HepG2 (cell line): ENCODE measurements around the gene RPL27A. TPM values are rescaled to one million over a fixed set of nuclear protein-coding genes. Genes with fewer than 3 reads are reported as not detected.

Experiments
- ATAC-seq: fragments of 200-7000 bp; cut with Tn5 transposase; 3 replicates; pipeline ENCODE4 v1.9.1; 2020; ENCODE audit warnings: mild to moderate bottlenecking, moderate library complexity
- BruUV-seq: library from RNA; stranded (reverse); fragments of 400-500 nt; replicated peaks from 2 replicates; lab custom pipeline; 2021; lab: Mats Ljungman, UMichigan
- CTCF ChIA-PET: fragments of 300-600 bp; formaldehyde crosslinking; extraction: SDS; loops from one replicate; lab custom pipeline; 2021; ENCODE audit warnings: low total read pairs, inconsistent platforms, low intra/inter-chr PET ratio; lab: Yijun Ruan, JAX
- POLR2A ChIA-PET: fragments of 350-600 bp; sonication (Branson Sonifier 250); formaldehyde crosslinking; loops from one replicate; lab custom pipeline; 2020; ENCODE audit warnings: antibody characterized with exemption, inconsistent platforms; lab: Yijun Ruan, JAX
- DNase-seq: peaks from one replicate; pipeline ENCODE4 v3.0.0-alpha.2; 2015; ENCODE audit warnings: low spot score
- FAIRE-seq: peaks from 3 replicates; lab custom pipeline; 2011; peaks lifted over from hg19 to GRCh38; lab: Jason Lieb, UNC
- H2AFZ ChIP-seq: one replicate; pipeline ENCODE4 v1.6.1; 2011; ENCODE audit warnings: low read length, inconsistent platforms
- H3K27ac ChIP-seq: fragments of 300-600 bp; 3 replicates; pipeline ENCODE4 v1.8.0; 2011; ENCODE audit warnings: mixed run types, mild to moderate bottlenecking, mixed read lengths, low read length, inconsistent platforms; ENCODE audit not compliant: insufficient read depth; ENCODE audit errors: extremely low read length
- H3K27me3 ChIP-seq, 2 experiments: fragments of 200-600 bp in 1 of 2; 2 replicates in 1 of 2; 3 replicates in 1 of 2; pipeline versions ENCODE4 v1.6.0 to v1.8.0; 2011; ENCODE audit warnings: low read length in 2 of 2, mild to moderate bottlenecking in 2 of 2, moderate library complexity in 2 of 2, inconsistent platforms in 1 of 2; ENCODE audit not compliant: insufficient read depth in 2 of 2, control insufficient read depth in 1 of 2
- H3K36me3 ChIP-seq, 2 experiments: fragments of 200-600 bp in 1 of 2; replicated peaks in 1 of 2; 2 replicates in 1 of 2; 3 replicates in 1 of 2; pipeline versions ENCODE4 v1.5.1 to v1.8.0; 2011; ENCODE audit warnings: low read length in 2 of 2, inconsistent platforms in 1 of 2; ENCODE audit not compliant: insufficient read depth in 2 of 2, control insufficient read depth in 1 of 2
- H3K4me1 ChIP-seq: 2 replicates; pipeline ENCODE4 v1.5.1; 2012; ENCODE audit warnings: low read length, inconsistent platforms; ENCODE audit not compliant: insufficient read depth
- H3K4me2 ChIP-seq: 2 replicates; pipeline ENCODE4 v1.6.0; 2011; ENCODE audit warnings: low read depth, low read length, inconsistent platforms
- H3K4me3 ChIP-seq, 3 experiments: fragments of 200-600 bp in 1 of 3; sonication (generic), shearing (Covaris generic) in 1 of 3; replicated peaks in 1 of 3; 2 replicates each; pipeline ENCODE4 v1.5.1; 2011 to 2016; ENCODE audit warnings: low read length in 3 of 3, inconsistent platforms in 2 of 3, low read depth in 2 of 3, mild to moderate bottlenecking in 2 of 3, control low read depth in 1 of 3, mixed read lengths in 1 of 3; ENCODE audit not compliant: insufficient read depth in 1 of 3
- H3K79me2 ChIP-seq: one replicate; pipeline ENCODE4 v1.6.1; 2011; ENCODE audit warnings: low read length, inconsistent platforms; ENCODE audit not compliant: insufficient read depth
- H3K9ac ChIP-seq: 2 replicates; pipeline ENCODE4 v1.6.0; 2011; ENCODE audit warnings: mild to moderate bottlenecking, low read depth, low read length, inconsistent platforms; ENCODE audit not compliant: insufficient read depth
- H3K9me3 ChIP-seq: 2 replicates; pipeline ENCODE4 v1.5.1; 2012; ENCODE audit warnings: mild to moderate bottlenecking, low read length
- H4K20me1 ChIP-seq: 2 replicates; pipeline ENCODE4 v1.6.0; 2011; ENCODE audit warnings: inconsistent platforms, mild to moderate bottlenecking, low read length, moderate library complexity; ENCODE audit not compliant: insufficient read depth
- CHCHD3 ChIP-seq: sonication (generic); formaldehyde crosslinking; IDR thresholded peaks from 2 replicates; pipeline ENCODE4 v1.8.0; 2022; ENCODE audit warnings: mild to moderate bottlenecking, missing genetic modification reagents, moderate library complexity
- NBN ChIP-seq: fragments of 450-650 bp; conservative IDR thresholded peaks from 2 replicates; pipeline ENCODE4 v1.6.1; 2017
- PLRG1 ChIP-seq: fragments of 450-650 bp; conservative IDR thresholded peaks from 2 replicates; pipeline ENCODE4 v1.6.1; 2016
- REL ChIP-seq: sonication (generic); formaldehyde crosslinking; conservative IDR thresholded peaks from 2 replicates; pipeline ENCODE4 v1.8.0; 2022; ENCODE audit warnings: mild to moderate bottlenecking, missing genetic modification reagents, moderate library complexity
- ZFP82 ChIP-seq: sonication (generic); formaldehyde crosslinking; IDR thresholded peaks from 2 replicates; pipeline ENCODE4 v1.5.1; 2020; ENCODE audit warnings: mild to moderate bottlenecking, missing genetic modification reagents, borderline replicate concordance
- ZNF382 ChIP-seq: sonication (generic); formaldehyde crosslinking; IDR thresholded peaks from 2 replicates; pipeline ENCODE4 v1.5.0; 2020; ENCODE audit warnings: missing genetic modification reagents, mild to moderate bottlenecking, borderline replicate concordance
- ZNF501 ChIP-seq: sonication (generic); formaldehyde crosslinking; IDR thresholded peaks from 2 replicates; pipeline ENCODE4 v1.5.1; 2020; ENCODE audit warnings: mild to moderate bottlenecking, moderate library complexity, missing genetic modification reagents
- WGBS: methylation state at CpG from one replicate; pipeline ENCODE4 v1.1.6; 2017; ENCODE audit warnings: low lambda C conversion rate; 5-methylcytosine and 5-hydroxymethylcytosine counted together
- in situ Hi-C: cut with HindIII; loops from 2 replicates; pipeline ENCODE4 v1.10.0; 2017; ENCODE audit warnings: low pct_unique_long_range_greater_than_20kb; ENCODE audit not compliant: extremely low pct_ligation_motif_present
- intact Hi-C: fragments of 100-400 bp; cut with micrococcal nuclease; formaldehyde crosslinking; loops from one replicate; pipeline ENCODE4 v1.10.0; 2022; ENCODE audit not compliant: unreplicated experiment
- polyA plus RNA-seq, 8 experiments: library from polyadenylated mRNA; depleted of rRNA in 3 of 8; stranded (reverse) in 7 of 8; unstranded in 1 of 8; fragments of >200 nt; fragmentation: Illumina TruSeq in 4 of 8; extraction: Trizol in 4 of 8; gene quantifications; 2 replicates each; pipeline versions ENCODE4 v1.2.1 to v1.2.3, GENCODE V29; 2011 to 2016; ENCODE audit warnings: low read depth in 4 of 8, missing spikeins in 1 of 8, mixed read lengths in 1 of 8; ENCODE audit not compliant: insufficient read depth in 1 of 8
- total RNA-seq, 5 experiments: library from RNA; depleted of rRNA; stranded (reverse); fragments of >200 nt; fragmentation: Illumina TruSeq; extraction: Trizol; gene quantifications; 2 replicates each; pipeline ENCODE4 v1.2.3, GENCODE V29; 2016; ENCODE audit warnings: low read depth in 1 of 5

RPL27A gene
- total and polyA plus RNA-seq, 2 of the 13 experiments (the other 11 are each of a cell fraction or from before 2014, with no cell fraction given): 1,531 to 2,153 TPM

DNA sequence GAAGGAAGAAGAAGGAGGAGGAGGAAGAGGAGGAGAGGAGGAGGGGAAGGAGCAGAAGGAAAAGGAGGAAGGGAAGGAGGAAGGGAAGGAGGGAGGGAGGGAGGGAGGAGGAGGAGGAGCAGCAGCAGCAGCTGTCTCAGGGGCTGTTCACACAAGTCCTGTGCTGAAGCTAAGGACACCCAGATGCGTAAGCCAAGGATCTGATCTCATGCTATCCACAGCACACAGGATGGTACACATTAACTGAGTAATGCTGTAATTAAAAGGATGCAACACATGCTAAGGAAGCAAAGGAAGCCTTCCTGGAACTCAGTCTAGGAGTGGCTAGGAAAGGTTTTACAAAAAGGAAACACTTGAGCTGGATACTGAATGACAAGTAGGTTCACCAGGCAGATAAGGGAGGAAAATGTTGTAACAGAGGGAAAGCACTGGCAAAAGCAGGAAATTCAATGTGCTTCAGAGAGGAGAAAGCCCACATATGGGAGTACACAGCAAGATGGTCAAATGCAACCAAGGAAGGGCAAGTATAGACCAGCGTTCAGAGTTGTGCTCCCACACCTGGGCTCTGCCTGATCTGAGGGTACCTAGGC lies 32.1 kb upstream of the RPL27A start:
- 100% methylated on average over 2 of the region's 2 CpGs for WGBS
- FAIRE-seq: no peak
- no peak overlapping the region for H3K4me3 ChIP-seq

DNA sequence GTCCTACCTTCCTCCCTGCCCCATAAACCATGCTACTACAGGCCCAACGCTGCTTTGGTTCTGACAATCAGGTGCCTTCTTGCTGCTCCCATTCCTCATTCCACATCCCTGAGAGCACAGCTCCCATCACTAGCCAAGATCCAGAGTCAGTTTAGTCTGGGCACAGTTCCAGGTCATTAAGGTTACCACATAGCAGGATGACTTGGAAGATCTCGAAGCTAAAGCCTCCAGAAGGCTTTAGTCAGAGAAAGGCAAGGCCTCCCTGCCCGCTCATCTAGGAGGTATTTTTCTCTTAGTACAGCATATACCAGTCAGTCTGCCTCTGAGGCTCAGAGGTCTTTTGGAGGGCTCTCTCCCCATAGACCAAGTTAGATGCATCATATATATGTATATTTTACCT lies 30.5 kb upstream of the RPL27A start:
- no peak overlapping the region for H2AFZ ChIP-seq
- ChIA-PET CTCF (no interaction called here), POLR2A (no interaction called here)
- no peaks in the 10 kb centered on the region for H3K79me2 ChIP-seq
- in situ Hi-C loops: no loop called here
- DNase-seq (no peak), ATAC-seq (no peak), FAIRE-seq (no peak)
- 95% methylated on average over 2 of the region's 3 CpGs for WGBS
- TF ChIP-seq ZNF382 (CRISPR knock-in tag): no peak
- no peak for TF ChIP-seq REL (CRISPR knock-in tag)
- TF ChIP-seq PLRG1: no peak
- no peak for TF ChIP-seq CHCHD3
- no peak for TF ChIP-seq ZNF501 (CRISPR knock-in tag)
- no peak for TF ChIP-seq ZFP82 (CRISPR knock-in tag)
- no peaks in the 10 kb centered on the region for H3K9me3 ChIP-seq
- no peaks in the 10 kb centered on the region for H3K27me3 ChIP-seq
- H3K4me2 ChIP-seq: no peak overlapping the region
- no peak overlapping the region for H3K4me3 ChIP-seq
- intact Hi-C loops: no loop called here
- peaks cover 1 to 25% of the 10 kb centered on the region in 2 experiments; a peak in 4 of 5 replicates for H3K36me3 ChIP-seq
- BruUV-seq: no TSS peak
- H3K9ac ChIP-seq: no peak overlapping the region
- no peaks in the 10 kb centered on the region for H4K20me1 ChIP-seq
- H3K27ac ChIP-seq: no peak overlapping the region
- H3K4me1 ChIP-seq: no peaks in the 10 kb centered on the region

More for the DNA sequence above, 32.1 kb upstream of the RPL27A start:
- Histone ChIP-seq H4K20me1 (no peaks in the 10 kb centered on the region), H3K79me2 (no peaks in the 10 kb centered on the region), H3K9ac (no peak overlapping the region), H3K4me1 (no peaks in the 10 kb centered on the region), H3K4me2 (no peak overlapping the region), H3K36me3 (peaks cover 3 to 35% of the 10 kb centered on the region in 2 experiments; a peak in 4 of 5 replicates), H3K9me3 (no peaks in the 10 kb centered on the region), H2AFZ (no peak overlapping the region), H3K27ac (no peak overlapping the region), H3K27me3 (no peaks in the 10 kb centered on the region)
- POLR2A ChIA-PET: no interaction called here
- ATAC-seq (no peak), DNase-seq (no peak)
- CTCF ChIA-PET: no interaction called here
- in situ Hi-C loops: no loop called here
- intact Hi-C loops: no loop called here
- BruUV-seq: no TSS peak
- TF ChIP-seq NBN: no peak
